SK-N-SH (cell line): ENCODE data around the gene LYZ. TPM values are rescaled to one million over a fixed set of nuclear protein-coding genes. Genes with fewer than 3 reads are reported as not detected.

Experiments used
- CTCF ChIA-PET: fragments of 300-600, 350-600 bp; formaldehyde crosslinking; extraction: SDS; loops from one replicate; lab custom pipeline; 2021; lab: Yijun Ruan, JAX
- POLR2A ChIA-PET: fragments of 350-600 bp; sonication (Branson Sonifier 250); formaldehyde crosslinking; extraction: SDS; loops from one replicate; lab custom pipeline; 2020; ENCODE audit warnings: antibody characterized with exemption, inconsistent platforms; lab: Yijun Ruan, JAX
- DNase-seq: peaks from one replicate; pipeline ENCODE4 v3.0.0; 2012
- H2AFZ ChIP-seq: fragments of 200-600 bp; sonication (generic); 2 replicates; pipeline ENCODE4 v1.8.1; 2016; ENCODE audit warnings: antibody characterized with exemption, mild to moderate bottlenecking, low read depth
- H3F3A ChIP-seq: fragments of 200-600 bp; sonication (generic); replicated peaks from 2 replicates; pipeline ENCODE3; 2016; ENCODE audit warnings: antibody characterized with exemption, mild to moderate bottlenecking; ENCODE audit not compliant: insufficient read depth
- H3K27ac ChIP-seq, 2 experiments: fragments of 200-500 bp in 1 of 2; fragments of 200-600 bp in 1 of 2; sonication (Bioruptor generic) in 1 of 2; sonication (generic), shearing (Covaris generic) in 1 of 2; 2 replicates each; pipeline versions ENCODE4 v1.5.1 to v1.6.1; 2014 to 2016; ENCODE audit warnings: low read depth in 2 of 2, inconsistent platforms in 1 of 2, low read length in 1 of 2, mild to moderate bottlenecking in 1 of 2, mixed read lengths in 1 of 2
- H3K27me3 ChIP-seq: fragments of 200-600 bp; sonication (generic), shearing (Covaris generic); 2 replicates; pipeline ENCODE4 v1.6.1; 2016; ENCODE audit warnings: mixed run types; ENCODE audit not compliant: insufficient read depth
- H3K36me3 ChIP-seq, 2 experiments: fragments of 200-500 bp in 1 of 2; fragments of 200-600 bp in 1 of 2; sonication (Bioruptor generic) in 1 of 2; sonication (generic) in 1 of 2; replicated peaks in 1 of 2; 2 replicates each; pipeline versions ENCODE3 to v1.5.1; 2014 to 2016; ENCODE audit warnings: low read length in 1 of 2, mild to moderate bottlenecking in 1 of 2; ENCODE audit not compliant: insufficient read depth in 2 of 2, control insufficient read depth in 1 of 2
- H3K4me1 ChIP-seq, 2 experiments: fragments of 200-500 bp in 1 of 2; fragments of 200-600 bp in 1 of 2; sonication (Bioruptor generic) in 1 of 2; sonication (generic), shearing (Covaris generic) in 1 of 2; 2 replicates each; pipeline versions ENCODE4 v1.5.1 to v1.6.1; 2014 to 2016; ENCODE audit warnings: low read depth in 1 of 2, low read length in 1 of 2, mixed run types in 1 of 2; ENCODE audit not compliant: insufficient read depth in 2 of 2, control insufficient read depth in 1 of 2
- H3K4me2 ChIP-seq: fragments of 200-600 bp; sonication (generic), shearing (Covaris generic); 2 replicates; pipeline ENCODE4 v1.6.1; 2017; ENCODE audit warnings: mixed run types
- H3K4me3 ChIP-seq, 2 experiments: fragments of 200-500 bp in 1 of 2; fragments of 200-600 bp in 1 of 2; sonication (Bioruptor generic) in 1 of 2; sonication (generic), shearing (Covaris generic) in 1 of 2; 2 replicates each; pipeline versions ENCODE4 v1.5.1 to v1.8.1; 2014 to 2016; ENCODE audit warnings: low read depth in 2 of 2, inconsistent platforms in 1 of 2, low read length in 1 of 2, mild to moderate bottlenecking in 1 of 2, mixed read lengths in 1 of 2, moderate library complexity in 1 of 2
- H3K79me2 ChIP-seq: fragments of 200-600 bp; sonication (generic); 2 replicates; pipeline ENCODE4 v1.8.1; 2017; ENCODE audit warnings: mild to moderate bottlenecking; ENCODE audit not compliant: insufficient read depth
- H3K9ac ChIP-seq: fragments of 200-600 bp; sonication (generic); 2 replicates; pipeline ENCODE4 v1.6.1; 2017; ENCODE audit warnings: mixed run types
- H3K9me2 ChIP-seq: fragments of 200-600 bp; sonication (generic); 2 replicates; pipeline ENCODE4 v1.6.1; 2017; ENCODE audit warnings: mixed run types
- H3K9me3 ChIP-seq: fragments of 200-600 bp; sonication (generic); 2 replicates; pipeline ENCODE4 v1.6.1; 2017; ENCODE audit warnings: mixed run types, mild to moderate bottlenecking, moderate library complexity
- H4K20me1 ChIP-seq: fragments of 200-600 bp; sonication (generic); 2 replicates; pipeline ENCODE4 v1.6.1; 2017; ENCODE audit warnings: mild to moderate bottlenecking, mixed run types; ENCODE audit not compliant: insufficient read depth
- CTCF ChIP-seq: fragments of 200-600 bp; sonication (generic); IDR thresholded peaks from 2 replicates; pipeline ENCODE4 v1.6.1; 2017; ENCODE audit warnings: antibody characterized with exemption, mild to moderate bottlenecking, moderate library complexity
- EP300 ChIP-seq, 2 experiments: IDR thresholded peaks; 2 replicates each; pipeline versions ENCODE4 v1.4.0 to v1.6.1; 2012; ENCODE audit warnings: borderline replicate concordance in 1 of 2, low read depth in 1 of 2, low read length in 1 of 2
- EZH2phosphoT487 ChIP-seq: fragments of 200-600 bp; sonication (generic); IDR thresholded peaks from 2 replicates; pipeline ENCODE4 v1.6.1; 2017; ENCODE audit warnings: low read depth, mixed run types, mild to moderate bottlenecking, antibody characterized with exemption, moderate library complexity, borderline replicate concordance
- FOSL2 ChIP-seq: IDR thresholded peaks from 2 replicates; pipeline ENCODE4 v1.4.0; 2012; ENCODE audit warnings: low read depth, mild to moderate bottlenecking, moderate library complexity, borderline replicate concordance
- GABPA ChIP-seq: IDR thresholded peaks from 2 replicates; pipeline ENCODE4 v1.4.0; 2012; ENCODE audit warnings: low read depth, mild to moderate bottlenecking
- MEF2A ChIP-seq: IDR thresholded peaks from 2 replicates; pipeline ENCODE4 v1.4.0; 2012; ENCODE audit warnings: low read depth, borderline replicate concordance
- NFIC ChIP-seq: IDR thresholded peaks from 2 replicates; pipeline ENCODE4 v1.4.0; 2012; ENCODE audit warnings: borderline replicate concordance
- RAD21 ChIP-seq: IDR thresholded peaks from 2 replicates; pipeline ENCODE4 v1.6.1; 2012; ENCODE audit warnings: mild to moderate bottlenecking, low read length
- REST ChIP-seq: IDR thresholded peaks from 2 replicates; pipeline ENCODE4 v1.6.1; 2012; ENCODE audit warnings: mild to moderate bottlenecking, low read depth, low read length, moderate library complexity
- RFX5 ChIP-seq: IDR thresholded peaks from 2 replicates; pipeline ENCODE4 v1.6.1; 2012; ENCODE audit warnings: mild to moderate bottlenecking, improper control_type of control experiment, low read length
- RXRA ChIP-seq: IDR thresholded peaks from 2 replicates; pipeline ENCODE4 v1.4.0; 2012; ENCODE audit warnings: low read depth, mild to moderate bottlenecking, borderline replicate concordance
- SIN3A ChIP-seq: IDR thresholded peaks from 2 replicates; pipeline ENCODE4 v1.6.1; 2012; ENCODE audit warnings: low read depth, mild to moderate bottlenecking, low read length, moderate library complexity, borderline replicate concordance
- TCF12 ChIP-seq: IDR thresholded peaks from 2 replicates; pipeline ENCODE4 v1.4.0; 2012
- USF2 ChIP-seq: fragments of 150-350 bp; IDR thresholded peaks from 2 replicates; pipeline ENCODE4 v1.6.1; 2017; ENCODE audit warnings: antibody characterized with exemption, low read length, low read depth, borderline replicate concordance
- YY1 ChIP-seq: IDR thresholded peaks from 2 replicates; pipeline ENCODE4 v1.4.0; 2012; ENCODE audit warnings: low read depth, mild to moderate bottlenecking
- ZBTB33 ChIP-seq: IDR thresholded peaks from 2 replicates; pipeline ENCODE4 v1.4.0; 2012; ENCODE audit warnings: low read depth, borderline replicate concordance
- WGBS: methylation state at CpG from one replicate; pipeline ENCODE4 v1.1.6; 2017; ENCODE audit warnings: low lambda C conversion rate; 5-methylcytosine and 5-hydroxymethylcytosine counted together
- polyA plus RNA-seq, 3 experiments: library from polyadenylated mRNA; depleted of rRNA; stranded (reverse); fragments of >200 nt; gene quantifications; 2 replicates each; pipeline ENCODE4 v1.2.3, GENCODE V29; 2012
- TF ChIP-seq, protein P1 (sequence below): IDR thresholded peaks from 2 replicates; pipeline ENCODE4 v1.4.0; 2012; ENCODE audit warnings: low read depth, borderline replicate concordance

LYZ gene
- polyA plus RNA-seq, 1 of the 3 experiments (the other 2 are of a cell fraction) = not detected

DNA sequence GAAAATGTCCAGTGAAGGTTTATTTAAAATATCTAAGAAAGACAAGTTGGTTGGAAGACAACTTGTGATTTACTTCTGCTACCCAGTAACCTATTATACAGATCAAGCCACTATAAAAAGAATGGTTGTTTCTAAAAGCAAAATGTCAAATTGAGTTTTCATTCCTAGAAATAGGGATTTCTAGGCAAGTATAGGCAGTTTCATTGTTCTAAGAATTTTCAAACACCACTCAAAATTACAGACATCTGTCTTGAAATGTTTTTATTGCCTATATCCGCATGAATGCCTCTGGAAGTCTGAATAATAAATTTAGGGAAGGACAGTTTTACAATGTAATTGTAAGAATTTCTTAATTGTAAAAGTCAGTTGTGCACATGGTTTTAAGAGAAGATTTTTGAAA, 20.0 kb downstream of the LYZ start:
- Histone ChIP-seq H4K20me1 (no peaks in the 10 kb centered on the region), H3K9me3 (no peaks in the 10 kb centered on the region), H3K4me1 (no peaks in the 10 kb centered on the region), H3K9me2 (no peaks in the 10 kb centered on the region)
- no peak for TF ChIP-seq EZH2phosphoT487
- no peak for TF ChIP-seq NFIC
- TF ChIP-seq ZBTB33 = no peak
- no peak for TF ChIP-seq CTCF
- TF ChIP-seq YY1 = no peak
- TF ChIP-seq EP300 (IDR thresholded peaks at IDR 0.05; ENCODE audit: borderline replicate concordance in 1 of 2, low read depth in 1 of 2, low read length in 1 of 2) = no peak
- TF ChIP-seq, protein P1, sequence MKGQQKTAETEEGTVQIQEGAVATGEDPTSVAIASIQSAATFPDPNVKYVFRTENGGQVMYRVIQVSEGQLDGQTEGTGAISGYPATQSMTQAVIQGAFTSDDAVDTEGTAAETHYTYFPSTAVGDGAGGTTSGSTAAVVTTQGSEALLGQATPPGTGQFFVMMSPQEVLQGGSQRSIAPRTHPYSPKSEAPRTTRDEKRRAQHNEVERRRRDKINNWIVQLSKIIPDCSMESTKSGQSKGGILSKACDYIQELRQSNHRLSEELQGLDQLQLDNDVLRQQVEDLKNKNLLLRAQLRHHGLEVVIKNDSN = no peak
- TF ChIP-seq REST = no peak
- no peak for TF ChIP-seq FOSL2
- no peak for TF ChIP-seq MEF2A
- no peak for TF ChIP-seq TCF12
- no peak for TF ChIP-seq USF2
- TF ChIP-seq RXRA = no peak
- no peak for TF ChIP-seq GABPA
- no peak for TF ChIP-seq RAD21
- TF ChIP-seq SIN3A = no peak
- no peak for TF ChIP-seq RFX5
- TF ChIP-seq, all 33 proteins: peak for 0
- ChIA-PET CTCF (interaction anchor here (1.0 to 1.9 kb wide), 3 partner anchors 10 to 277 kb away, joined by 3 to 6 read pairs (median 4); no protein-coding TSS in a partner anchor), POLR2A (no interaction called here)
- no peak overlapping the region for H2AFZ ChIP-seq
- no peak overlapping the region for H3K4me2 ChIP-seq
- H3K27ac ChIP-seq = no peak overlapping the region
- peaks cover 51 to 61% of the 10 kb centered on the region in 2 experiments for H3K36me3 ChIP-seq
- peaks cover 5% of the 10 kb centered on the region for H3F3A ChIP-seq
- WGBS = 100% methylated on average over 1 of the region's 1 CpG
- no peak overlapping the region for H3K9ac ChIP-seq
- no peak for DNase-seq
- H3K4me3 ChIP-seq = no peak overlapping the region
- peaks cover 4% of the 10 kb centered on the region for H3K79me2 ChIP-seq
- H3K27me3 ChIP-seq = no peaks in the 10 kb centered on the region
